PFSK-1 (cell line): Measurements from ENCODE around the gene DPP6.

ENCODE experiments used
- FOXP2 ChIP-seq: optimal IDR thresholded peaks from 2 replicates; pipeline ENCODE3; 2011; ENCODE audit warnings: borderline replicate concordance, control low read depth, inconsistent platforms; ENCODE audit not compliant: insufficient read depth; ENCODE audit errors: extremely low read length, extremely low read depth
- POLR2AphosphoS5 ChIP-seq: IDR thresholded peaks from 2 replicates; pipeline ENCODE4 v1.6.1; 2012; ENCODE audit warnings: low read depth, mild to moderate bottlenecking, control low read depth, low read length, moderate library complexity
- SIN3A ChIP-seq: IDR thresholded peaks from 2 replicates; pipeline ENCODE4 v1.6.1; 2012; ENCODE audit warnings: mild to moderate bottlenecking, low read length, moderate library complexity, borderline replicate concordance; ENCODE audit not compliant: insufficient read depth
- TAF1 ChIP-seq: IDR thresholded peaks from 2 replicates; pipeline ENCODE4 v1.6.1; 2012; ENCODE audit warnings: low read length, control low read depth, borderline replicate concordance; ENCODE audit not compliant: insufficient read depth
- TF ChIP-seq, protein P1 (sequence below), 2 experiments: IDR thresholded peaks; 2 replicates each; pipeline versions ENCODE4 v1.6.1 to v1.8.0; 2011 to 2012; ENCODE audit warnings: low read depth in 2 of 2, low read length in 2 of 2, control low read depth in 1 of 2, inconsistent platforms in 1 of 2, mild to moderate bottlenecking in 1 of 2, moderate library complexity in 1 of 2; ENCODE audit not compliant: insufficient read depth in 1 of 2

Gene DPP6

GRCh38 chr7:154666768-154667167 is 614.6 kb downstream of the DPP6 start:
- TF ChIP-seq TAF1: no peak
- no peak for TF ChIP-seq POLR2AphosphoS5
- TF ChIP-seq, protein P1, sequence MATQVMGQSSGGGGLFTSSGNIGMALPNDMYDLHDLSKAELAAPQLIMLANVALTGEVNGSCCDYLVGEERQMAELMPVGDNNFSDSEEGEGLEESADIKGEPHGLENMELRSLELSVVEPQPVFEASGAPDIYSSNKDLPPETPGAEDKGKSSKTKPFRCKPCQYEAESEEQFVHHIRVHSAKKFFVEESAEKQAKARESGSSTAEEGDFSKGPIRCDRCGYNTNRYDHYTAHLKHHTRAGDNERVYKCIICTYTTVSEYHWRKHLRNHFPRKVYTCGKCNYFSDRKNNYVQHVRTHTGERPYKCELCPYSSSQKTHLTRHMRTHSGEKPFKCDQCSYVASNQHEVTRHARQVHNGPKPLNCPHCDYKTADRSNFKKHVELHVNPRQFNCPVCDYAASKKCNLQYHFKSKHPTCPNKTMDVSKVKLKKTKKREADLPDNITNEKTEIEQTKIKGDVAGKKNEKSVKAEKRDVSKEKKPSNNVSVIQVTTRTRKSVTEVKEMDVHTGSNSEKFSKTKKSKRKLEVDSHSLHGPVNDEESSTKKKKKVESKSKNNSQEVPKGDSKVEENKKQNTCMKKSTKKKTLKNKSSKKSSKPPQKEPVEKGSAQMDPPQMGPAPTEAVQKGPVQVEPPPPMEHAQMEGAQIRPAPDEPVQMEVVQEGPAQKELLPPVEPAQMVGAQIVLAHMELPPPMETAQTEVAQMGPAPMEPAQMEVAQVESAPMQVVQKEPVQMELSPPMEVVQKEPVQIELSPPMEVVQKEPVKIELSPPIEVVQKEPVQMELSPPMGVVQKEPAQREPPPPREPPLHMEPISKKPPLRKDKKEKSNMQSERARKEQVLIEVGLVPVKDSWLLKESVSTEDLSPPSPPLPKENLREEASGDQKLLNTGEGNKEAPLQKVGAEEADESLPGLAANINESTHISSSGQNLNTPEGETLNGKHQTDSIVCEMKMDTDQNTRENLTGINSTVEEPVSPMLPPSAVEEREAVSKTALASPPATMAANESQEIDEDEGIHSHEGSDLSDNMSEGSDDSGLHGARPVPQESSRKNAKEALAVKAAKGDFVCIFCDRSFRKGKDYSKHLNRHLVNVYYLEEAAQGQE (IDR thresholded peaks at IDR 0.05; ENCODE audit: insufficient read depth in 1 of 2, low read depth in 2 of 2, low read length in 2 of 2): no peak
- TF ChIP-seq FOXP2: no peak
- TF ChIP-seq SIN3A: no peak

- TF ChIP-seq FOXP2 (no peak), POLR2AphosphoS5 (no peak), SIN3A (no peak), TAF1 (no peak)
- TF ChIP-seq, protein P1 (IDR thresholded peaks at IDR 0.05; ENCODE audit: insufficient read depth in 1 of 2, low read depth in 2 of 2, low read length in 2 of 2): no peak
These were observed 620.6 kb downstream of the DPP6 start for GRCh38 chr7:154672659-154673415.

DNA sequence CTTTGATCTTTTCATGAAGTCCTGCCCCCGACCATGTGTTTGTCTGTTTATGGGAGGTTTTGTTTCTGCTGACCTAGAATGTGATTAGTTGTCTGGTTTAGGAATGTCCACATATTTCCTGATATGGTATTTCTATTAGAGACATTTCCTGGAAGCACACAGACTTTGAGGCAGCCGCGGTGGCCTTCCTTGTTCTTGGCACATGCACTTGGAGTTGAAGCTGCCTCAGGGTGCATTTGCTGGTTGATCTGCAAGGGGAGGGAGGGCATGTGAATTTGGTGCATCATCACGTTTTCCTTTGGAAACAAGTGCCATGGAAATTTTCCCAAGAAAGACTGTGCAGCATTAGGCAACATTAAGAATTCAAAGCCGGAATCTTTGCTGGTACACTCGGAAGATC is 622.0 kb downstream of the DPP6 start:
- no peak for TF ChIP-seq TAF1
- TF ChIP-seq SIN3A: no peak
- TF ChIP-seq, protein P1 (IDR thresholded peaks at IDR 0.05; ENCODE audit: insufficient read depth in 1 of 2, low read depth in 2 of 2, low read length in 2 of 2): no peak
- no peak for TF ChIP-seq POLR2AphosphoS5

DNA sequence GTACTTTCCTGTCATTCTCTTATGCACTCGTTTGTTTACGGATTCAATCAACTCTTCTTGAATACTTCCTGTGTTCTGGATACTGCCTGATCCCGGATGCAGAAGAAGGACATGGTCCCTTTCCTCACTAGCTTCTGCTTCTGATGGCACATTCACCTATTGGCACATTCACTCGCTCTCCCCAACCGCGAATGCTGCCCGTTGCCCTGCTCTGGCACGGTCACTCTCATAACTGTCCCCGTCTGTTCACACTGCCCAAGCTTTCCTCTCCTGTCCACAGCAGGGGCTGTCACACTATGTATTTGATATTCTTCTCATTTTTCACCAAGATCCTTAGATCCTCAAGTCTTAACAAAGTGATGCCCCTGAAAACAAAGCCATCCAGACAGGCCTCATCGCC is 623.4 kb downstream of the DPP6 start:
- TF ChIP-seq POLR2AphosphoS5 (no peak), FOXP2 (no peak), SIN3A (no peak), TAF1 (no peak)
- TF ChIP-seq, protein P1 (IDR thresholded peaks at IDR 0.05; ENCODE audit: insufficient read depth in 1 of 2, low read depth in 2 of 2, low read length in 2 of 2): no peak

- TF ChIP-seq TAF1 (no peak), FOXP2 (no peak), POLR2AphosphoS5 (no peak), SIN3A (no peak)
- TF ChIP-seq, protein P1 (IDR thresholded peaks at IDR 0.05; ENCODE audit: insufficient read depth in 1 of 2, low read depth in 2 of 2, low read length in 2 of 2): no peak
These were observed 624.4 kb downstream of the DPP6 start for GRCh38 chr7:154676422-154677073.
